K562 (cell line): ENCODE measurements around the gene PCOLCE2. TPM values are rescaled to one million over a fixed set of nuclear protein-coding genes. Genes with fewer than 3 reads are reported as not detected.

Experiments used
- ATAC-seq: fragments of 200-7000 bp; cut with Tn5 transposase; 3 replicates; pipeline ENCODE4 v1.9.1; 2020; ENCODE audit warnings: moderate library complexity
- BruUV-seq: library from RNA; stranded (reverse); fragments of 400-500 nt; replicated peaks from 2 replicates; lab custom pipeline; 2021; lab: Mats Ljungman, UMichigan
- CTCF ChIA-PET: fragments of 300-600 bp; formaldehyde crosslinking; extraction: SDS; loops from one replicate; lab custom pipeline; 2021; ENCODE audit warnings: low intra/inter-chr PET ratio; lab: Yijun Ruan, JAX
- POLR2A ChIA-PET: fragments of 300-600, 350-650 bp; sonication (Branson Sonifier 250); formaldehyde crosslinking; extraction: SDS; loops from one replicate; lab custom pipeline; 2021; ENCODE audit warnings: antibody characterized with exemption, inconsistent platforms; lab: Yijun Ruan, JAX
- DNase-seq, 4 experiments: peaks; one replicate each; pipeline versions ENCODE4 v3.0.0 to v3.0.0-alpha.2; 2011 to 2018; ENCODE audit warnings: low spot score in 3 of 4, mixed read lengths in 3 of 4; ENCODE audit errors: extremely low read depth in 1 of 4
- FAIRE-seq: peaks from 2 replicates; lab custom pipeline; 2011; peaks lifted over from hg19 to GRCh38; lab: Jason Lieb, UNC
- H2AFZ ChIP-seq: 2 replicates; pipeline ENCODE4 v1.6.0; 2011; ENCODE audit warnings: low read depth, low read length, control low read depth, inconsistent platforms
- H3K27ac ChIP-seq: fragments of 200-600 bp; 3 replicates; pipeline ENCODE4 v1.8.0; 2011; ENCODE audit warnings: low read depth, mild to moderate bottlenecking, control low read depth, inconsistent platforms, low read length, moderate library complexity, mixed read lengths; ENCODE audit errors: extremely low read depth
- H3K27me3 ChIP-seq, 2 experiments: fragments of 300-600 bp in 1 of 2; 2 replicates in 1 of 2; 3 replicates in 1 of 2; pipeline versions ENCODE4 v1.6.0 to v1.8.0; 2011; ENCODE audit warnings: inconsistent platforms in 2 of 2, low read length in 2 of 2, mild to moderate bottlenecking in 1 of 2, mixed read lengths in 1 of 2, moderate library complexity in 1 of 2; ENCODE audit not compliant: control insufficient read depth in 2 of 2, insufficient read depth in 2 of 2
- H3K36me3 ChIP-seq: fragments of 300-600 bp; 3 replicates; pipeline ENCODE4 v1.8.0; 2011; ENCODE audit warnings: mild to moderate bottlenecking, low read length, inconsistent platforms; ENCODE audit not compliant: control insufficient read depth, insufficient read depth
- H3K4me1 ChIP-seq, 2 experiments: fragments of 200-600 bp in 1 of 2; replicated peaks in 1 of 2; 2 replicates in 1 of 2; 3 replicates in 1 of 2; pipeline versions ENCODE4 v1.5.1 to v1.8.0; 2011; ENCODE audit warnings: inconsistent platforms in 2 of 2, low read length in 2 of 2, mild to moderate bottlenecking in 1 of 2, mixed read lengths in 1 of 2, moderate library complexity in 1 of 2; ENCODE audit not compliant: control insufficient read depth in 2 of 2, insufficient read depth in 2 of 2
- H3K4me2 ChIP-seq: 2 replicates; pipeline ENCODE4 v1.6.1; 2011; ENCODE audit warnings: low read length, control low read depth, inconsistent platforms, mixed read lengths; ENCODE audit not compliant: insufficient read depth
- H3K4me3 ChIP-seq: fragments of 200-600 bp; sonication (generic), shearing (Covaris generic); 2 replicates; pipeline ENCODE4 v1.5.1; 2016; ENCODE audit warnings: control low read depth, inconsistent platforms
- H3K79me2 ChIP-seq: fragments of 200-600 bp; 3 replicates; pipeline ENCODE4 v1.8.0; 2011; ENCODE audit warnings: low read length, inconsistent platforms; ENCODE audit not compliant: control insufficient read depth, insufficient read depth
- H3K9ac ChIP-seq, 2 experiments: 2 replicates each; pipeline versions ENCODE4 v1.6.0 to v1.6.1; 2011; ENCODE audit warnings: low read depth in 2 of 2, low read length in 2 of 2, control low read depth in 1 of 2, inconsistent platforms in 1 of 2, mild to moderate bottlenecking in 1 of 2, mixed read lengths in 1 of 2; ENCODE audit not compliant: insufficient read depth in 1 of 2
- H3K9me1 ChIP-seq: one replicate; pipeline ENCODE4 v1.6.0; 2011; ENCODE audit warnings: inconsistent platforms, mild to moderate bottlenecking, low read length, moderate library complexity; ENCODE audit not compliant: control insufficient read depth, insufficient read depth
- H3K9me3 ChIP-seq: replicated peaks from 2 replicates; pipeline ENCODE4 v1.5.1; 2011; ENCODE audit warnings: low read depth, low read length, inconsistent platforms; ENCODE audit not compliant: control insufficient read depth, insufficient read depth
- H4K20me1 ChIP-seq: replicated peaks from 2 replicates; pipeline ENCODE4 v1.6.1; 2011; ENCODE audit warnings: low read length, inconsistent platforms, mixed read lengths; ENCODE audit not compliant: control insufficient read depth, insufficient read depth
- BMI1 ChIP-seq: fragments of 150-350 bp; IDR thresholded peaks from 2 replicates; pipeline ENCODE4 v1.6.1; 2014; ENCODE audit warnings: low read length
- CC2D1A ChIP-seq: fragments of 450-650 bp; IDR thresholded peaks from 2 replicates; pipeline ENCODE4 v1.6.1; 2017; ENCODE audit warnings: mild to moderate bottlenecking
- CEBPG ChIP-seq, 3 experiments: fragments of 200-800 bp in 1 of 3; sonication (Bioruptor generic) in 1 of 3; sonication (generic) in 1 of 3; formaldehyde crosslinking in 1 of 3; IDR thresholded peaks in 2 of 3; conservative IDR thresholded peaks in 1 of 3; 2 replicates each; pipeline versions ENCODE4 v1.6.1 to v1.8.0; 2016 to 2022; ENCODE audit warnings: missing compliant biosample characterization in 2 of 3, missing genetic modification characterization in 2 of 3, mild to moderate bottlenecking in 1 of 3, missing genetic modification reagents in 1 of 3
- CREB1 ChIP-seq, 2 experiments: sonication (generic) in 1 of 2; formaldehyde crosslinking in 1 of 2; IDR thresholded peaks; 2 replicates each; pipeline versions ENCODE4 v1.6.1 to v1.8.0; 2012 to 2022; ENCODE audit warnings: inconsistent platforms in 1 of 2, mild to moderate bottlenecking in 1 of 2, missing genetic modification reagents in 1 of 2, moderate library complexity in 1 of 2
- CREM ChIP-seq: IDR thresholded peaks from 2 replicates; pipeline ENCODE4 v1.6.1; 2014; ENCODE audit warnings: antibody characterized with exemption, low read depth
- HINFP ChIP-seq: fragments of 450-650 bp; conservative IDR thresholded peaks from 2 replicates; pipeline ENCODE4 v1.6.1; 2016; ENCODE audit warnings: missing genetic modification characterization, low read depth, mild to moderate bottlenecking, control low read depth, missing compliant biosample characterization
- RAD21 ChIP-seq, 2 experiments: fragments of 250-450 bp in 1 of 2; fragments of 450-650 bp in 1 of 2; sonication (Bioruptor Pico) in 1 of 2; formaldehyde crosslinking in 1 of 2; IDR thresholded peaks in 1 of 2; conservative IDR thresholded peaks in 1 of 2; 2 replicates each; pipeline versions ENCODE4 v1.4.0 to v1.8.0; 2020 to 2022; ENCODE audit warnings: mild to moderate bottlenecking in 2 of 2, moderate library complexity in 1 of 2
- RAD51 ChIP-seq: fragments of 450-650 bp; IDR thresholded peaks from 2 replicates; pipeline ENCODE4 v1.7.1; 2016; ENCODE audit warnings: low read depth, mild to moderate bottlenecking, borderline replicate concordance
- RBM22 ChIP-seq: fragments of 200-400 bp; formaldehyde crosslinking; IDR thresholded peaks from 2 replicates; pipeline ENCODE4 v1.6.1; 2018; ENCODE audit warnings: low read length, low read depth; ENCODE audit not compliant: poor library complexity, severe bottlenecking
- RBM39 ChIP-seq: fragments of 200-400 bp; formaldehyde crosslinking; optimal IDR thresholded peaks from 2 replicates; pipeline ENCODE3; 2018; ENCODE audit warnings: low read depth, low read length
- TSC22D4 ChIP-seq: fragments of 450-650 bp; IDR thresholded peaks from 2 replicates; pipeline ENCODE4 v1.6.1; 2016; ENCODE audit warnings: missing genetic modification characterization, missing biosample characterization, control low read depth
- UBTF ChIP-seq, 2 experiments: IDR thresholded peaks; 2 replicates each; pipeline ENCODE4 v1.6.1; 2012; ENCODE audit warnings: improper control_type of control experiment in 2 of 2, low read depth in 2 of 2, low read length in 2 of 2, borderline replicate concordance in 1 of 2
- WGBS: fragments of 100-300 bp; shearing (Covaris generic); methylation state at CpG from one replicate; pipeline ENCODE4 v1.1.6; 2016; ENCODE audit warnings: low coverage, mixed read lengths; ENCODE audit not compliant: insufficient coverage; ENCODE audit errors: missing lambda C conversion rate; 5-methylcytosine and 5-hydroxymethylcytosine counted together
- in situ Hi-C: fragments of 300-500 bp; cut with MboI; formaldehyde crosslinking; loops from 4 replicates; pipeline ENCODE4 v1.15.0; 2018; ENCODE audit warnings: inconsistent platforms, mixed read lengths
- intact Hi-C: fragments of 100-400 bp; cut with micrococcal nuclease; formaldehyde crosslinking; loops from 2 replicates; pipeline ENCODE4 v1.14.2; 2022
- polyA plus RNA-seq, 8 experiments: library from polyadenylated mRNA; depleted of rRNA in 4 of 8; stranded (reverse) in 5 of 8; unstranded in 3 of 8; fragments of >200 nt; fragmentation: Nextera tagmentation in 2 of 8; fragmentation: Illumina TruSeq in 1 of 8; extraction: Ambion mirVana in 2 of 8; extraction: Trizol in 1 of 8; gene quantifications; 2 replicates each; pipeline versions ENCODE4 v1.2.1 to v1.2.3, GENCODE V29; 2011 to 2014; ENCODE audit warnings: inconsistent platforms in 1 of 8, missing spikeins in 1 of 8
- total RNA-seq, 7 experiments: library from RNA; depleted of rRNA in 6 of 7; stranded (reverse); fragments of >200 nt in 6 of 7; fragmentation: Illumina TruSeq in 2 of 7; extraction: Trizol in 2 of 7; gene quantifications; 2 replicates each; pipeline versions ENCODE4 v1.2.1 to v1.2.3, GENCODE V29; 2011 to 2021; ENCODE audit warnings: low replicate concordance in 1 of 7
- TF ChIP-seq, protein P1 (sequence below): fragments of 250-450 bp; sonication (Bioruptor Pico); IDR thresholded peaks from 2 replicates; pipeline ENCODE4 v1.4.0; 2020; ENCODE audit warnings: borderline replicate concordance

The PCOLCE2 gene
- total and polyA plus RNA-seq, 9 of the 15 experiments (the other 6 are each of a cell fraction or from before 2014, with no cell fraction given), result 0.18 to 1.2 (median 0.65) TPM

GRCh38 chr3:142828703-142829305 lies 60.1 kb downstream of the PCOLCE2 start:
- peak; percentile 73 to 89 (median 76) for DNase-seq
- H3K36me3 ChIP-seq, result no peaks in the 10 kb centered on the region
- H3K9me3 ChIP-seq, result no peaks in the 10 kb centered on the region
- intact Hi-C loops, result loop anchor here (1.0 to 2.0 kb wide), 4 partner anchors 76 to 242 kb away; no protein-coding TSS in a partner anchor
- H3K4me2 ChIP-seq, result no peak overlapping the region
- no peaks in the 10 kb centered on the region; a peak in 1 of 5 replicates for H3K27me3 ChIP-seq
- ChIA-PET CTCF (interaction anchor here (0.6 to 1.9 kb wide), 7 partner anchors 147 to 956 kb away, joined by 3 to 13 read pairs (median 4); no protein-coding TSS in a partner anchor), POLR2A (interaction anchor here (0.6 to 3.1 kb wide), 6 partner anchors 11 to 871 kb away, joined by 3 to 12 read pairs (median 3); partner anchors contain the start of gene U2SURP)
- FAIRE-seq, result peak; percentile 99
- in situ Hi-C loops, result loop anchor here (10.0 kb wide), 1 partner anchor 234 kb away; the partner anchor contains the start of gene PLS1
- no peak overlapping the region for H3K27ac ChIP-seq
- H3K4me1 ChIP-seq, result no peaks in the 10 kb centered on the region
- no peak overlapping the region for H3K9ac ChIP-seq
- peak; percentile 99 for ATAC-seq
- H2AFZ ChIP-seq, result peak overlapping the region; percentile 58
- BruUV-seq, result no TSS peak
- no peaks in the 10 kb centered on the region for H3K9me1 ChIP-seq
- no peak overlapping the region for H3K4me3 ChIP-seq
- H3K79me2 ChIP-seq, result no peaks in the 10 kb centered on the region
- 4% methylated on average over 9 of the region's 9 CpGs for WGBS
- H4K20me1 ChIP-seq, result no peaks in the 10 kb centered on the region
- TF ChIP-seq BMI1 (no peak), RAD21 (CRISPR knock-in tag; conservative IDR thresholded peaks at IDR 0.05 in 1 of 2, IDR thresholded peaks at IDR 0.05 in 1 of 2) (peak; percentile 87 to 95), RAD51 (no peak), CREB1 (IDR thresholded peaks at IDR 0.05) (no peak), CREB1 (CRISPR knock-in tag; IDR thresholded peaks at IDR 0.05) (peak; percentile 56; the same call in 1 of the 2 replicates), UBTF (IDR thresholded peaks at IDR 0.05; ENCODE audit: borderline replicate concordance in 1 of 2, low read depth in 2 of 2, low read length in 2 of 2) (no peak), RBM39 (no peak), HINFP (tag) (no peak), CREM (peak; percentile 84), CEBPG (CRISPR knock-in tag; IDR thresholded peaks at IDR 0.05) (no peak), CEBPG (tag; conservative IDR thresholded peaks at IDR 0.05 in 1 of 2, IDR thresholded peaks at IDR 0.05 in 1 of 2) (no peak), CC2D1A (peak; percentile 54; the same call in 1 of the 2 replicates), RBM22 (no peak), TSC22D4 (tag) (no peak)
- TF ChIP-seq, protein P1, sequence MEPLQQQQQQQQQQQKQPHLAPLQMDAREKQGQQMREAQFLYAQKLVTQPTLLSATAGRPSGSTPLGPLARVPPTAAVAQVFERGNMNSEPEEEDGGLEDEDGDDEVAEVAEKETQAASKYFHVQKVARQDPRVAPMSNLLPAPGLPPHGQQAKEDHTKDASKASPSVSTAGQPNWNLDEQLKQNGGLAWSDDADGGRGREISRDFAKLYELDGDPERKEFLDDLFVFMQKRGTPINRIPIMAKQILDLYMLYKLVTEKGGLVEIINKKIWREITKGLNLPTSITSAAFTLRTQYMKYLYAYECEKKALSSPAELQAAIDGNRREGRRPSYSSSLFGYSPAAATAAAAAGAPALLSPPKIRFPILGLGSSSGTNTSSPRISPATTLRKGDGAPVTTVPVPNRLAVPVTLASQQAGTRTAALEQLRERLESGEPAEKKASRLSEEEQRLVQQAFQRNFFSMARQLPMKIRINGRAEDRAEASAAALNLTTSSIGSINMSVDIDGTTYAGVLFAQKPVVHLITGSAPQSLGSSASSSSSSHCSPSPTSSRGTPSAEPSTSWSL (CRISPR knock-in tag), result no peak
